HL-60 (cell line): ENCODE results near the gene RAI14.

Source experiments
- DNase-seq, 2 experiments: peaks; one replicate each; pipeline ENCODE4 v3.0.0-alpha.2; 2010 to 2020; ENCODE audit warnings: low read depth in 1 of 2, low spot score in 1 of 2
- H3K27ac ChIP-seq: fragments of 250-450 bp; sonication (Bioruptor Pico); replicated peaks from 2 replicates; pipeline ENCODE4 v1.5.1; 2020; ENCODE audit warnings: mild to moderate bottlenecking, moderate library complexity
- H3K27me3 ChIP-seq: fragments of 250-450 bp; sonication (Bioruptor Pico); 2 replicates; pipeline ENCODE4 v1.5.1; 2021; ENCODE audit warnings: mild to moderate bottlenecking, moderate library complexity; ENCODE audit not compliant: insufficient read depth, poor library complexity, severe bottlenecking
- H3K4me3 ChIP-seq: replicated peaks from 2 replicates; pipeline ENCODE4 v1.5.1; 2011; ENCODE audit warnings: mild to moderate bottlenecking, control low read depth, low read length; ENCODE audit not compliant: insufficient read depth
- CTCF ChIP-seq: IDR thresholded peaks from one replicate; pipeline ENCODE4 v1.5.1; 2011; ENCODE audit warnings: low read length, control low read depth, inconsistent platforms; ENCODE audit not compliant: insufficient read depth
- GABPA ChIP-seq: IDR thresholded peaks from 2 replicates; pipeline ENCODE4 v1.6.1; 2012; ENCODE audit warnings: low read depth
- POLR2AphosphoS5 ChIP-seq: IDR thresholded peaks from 2 replicates; pipeline ENCODE4 v1.6.1; 2012; ENCODE audit warnings: low read depth
- REST ChIP-seq: IDR thresholded peaks from 2 replicates; pipeline ENCODE4 v1.6.1; 2012; ENCODE audit warnings: low read depth; ENCODE audit not compliant: insufficient replicate concordance
- SPI1 ChIP-seq: IDR thresholded peaks from 2 replicates; pipeline ENCODE4 v1.6.1; 2012; ENCODE audit warnings: low read depth, mild to moderate bottlenecking, borderline replicate concordance

The RAI14 gene

GRCh38 chr5:34674187-34674586, 18.1 kb downstream of the RAI14 start:
- Histone ChIP-seq H3K4me3 (no peak overlapping the region), H3K27ac (no peak overlapping the region), H3K27me3 (peaks cover 2% of the 10 kb centered on the region)
- TF ChIP-seq REST (no peak), POLR2AphosphoS5 (no peak), SPI1 (no peak), CTCF (no peak), GABPA (no peak)
- DNase-seq, result no peak

GRCh38 chr5:34675857-34676256, 19.7 kb downstream of the RAI14 start:
- TF ChIP-seq GABPA, result no peak
- no peak for TF ChIP-seq REST
- no peak for TF ChIP-seq CTCF
- TF ChIP-seq SPI1, result no peak
- no peak for TF ChIP-seq POLR2AphosphoS5
- Histone ChIP-seq H3K27me3 (peaks cover 2% of the 10 kb centered on the region), H3K4me3 (no peak overlapping the region), H3K27ac (no peak overlapping the region)
- DNase-seq, result no peak

GRCh38 chr5:34676416-34676815, 20.3 kb downstream of the RAI14 start:
- H3K27me3 ChIP-seq, result peaks cover 2% of the 10 kb centered on the region
- H3K4me3 ChIP-seq, result no peak overlapping the region
- TF ChIP-seq CTCF (no peak), REST (no peak), GABPA (no peak), SPI1 (no peak), POLR2AphosphoS5 (no peak)
- no peak for DNase-seq
- H3K27ac ChIP-seq, result no peak overlapping the region
